Thyroid gland (tissue), 4 donors: ENCODE data around the gene IMPDH1. TPM values are rescaled to one million over a fixed set of nuclear protein-coding genes. Genes with fewer than 3 reads are reported as not detected.

ENCODE experiments used
- DNase-seq, 2 donors: peaks; one replicate each; pipeline ENCODE4 v3.0.0-alpha.2; 2019
- H3K27ac ChIP-seq, 3 donors: fragments of 200-600 bp; sonication (generic); 1 replicate in 2 of 3; 2 replicates in 1 of 3; pipeline ENCODE4 v1.5.1; 2016 to 2019; ENCODE audit warnings: mild to moderate bottlenecking in 1 of 3, moderate library complexity in 1 of 3
- H3K27me3 ChIP-seq: fragments of 200-600 bp; sonication (generic); one replicate; pipeline ENCODE4 v1.5.1; 2019
- H3K36me3 ChIP-seq, 2 donors: fragments of 200-600 bp; sonication (generic); one replicate each; pipeline ENCODE4 v1.5.1; 2016 to 2019
- H3K4me1 ChIP-seq, 2 donors: fragments of 200-600 bp; sonication (generic); one replicate each; pipeline ENCODE4 v1.5.1; 2017 to 2019
- H3K4me3 ChIP-seq, 3 donors: fragments of 200-600 bp; sonication (generic); replicated peaks in 1 of 3; 1 replicate in 2 of 3; 2 replicates in 1 of 3; pipeline ENCODE4 v1.5.1; 2016; ENCODE audit warnings: mild to moderate bottlenecking in 1 of 3
- H3K9me3 ChIP-seq: fragments of 200-600 bp; sonication (generic); one replicate; pipeline ENCODE4 v1.5.1; 2017
- CTCF ChIP-seq, 6 experiments: fragments of 200-600 bp in 3 of 6; fragments of 450-650 bp in 3 of 6; sonication (generic) in 3 of 6; IDR thresholded peaks; one replicate each; pipeline ENCODE4 v1.5.1; 2016 to 2019; ENCODE audit warnings: antibody characterized with exemption in 6 of 6, mild to moderate bottlenecking in 2 of 6, inconsistent platforms in 1 of 6, moderate library complexity in 1 of 6
- POLR2A ChIP-seq, 2 donors: fragments of 450-650 bp; IDR thresholded peaks; one replicate each; pipeline ENCODE4 v1.6.1; 2017; ENCODE audit warnings: antibody characterized with exemption in 2 of 2, mild to moderate bottlenecking in 2 of 2, moderate library complexity in 1 of 2
- WGBS, 2 donors: methylation state at CpG; one replicate each; pipeline ENCODE4 v1.1.5; 2017; 5-methylcytosine and 5-hydroxymethylcytosine counted together
- intact Hi-C: fragments of 100-400 bp; cut with DNase I; formaldehyde crosslinking; loops from one replicate; pipeline ENCODE4 v1.15.1; 2023
- total RNA-seq, 4 donors: library from RNA; depleted of rRNA; stranded (reverse); fragments of >200 nt; gene quantifications; one replicate each; pipeline ENCODE4 v1.2.3, GENCODE V29; 2016

Gene IMPDH1
- total RNA-seq, 4 donors from 2014 or later: 12.3 to 37.9 (median 22.9) TPM

- no peak overlapping the region for H3K27ac ChIP-seq
- no peaks in the 10 kb centered on the region for H3K27me3 ChIP-seq
- H3K4me3 ChIP-seq: no peak overlapping the region
- 94% methylated on average over 5 to 9 of the region's 11 CpGs for WGBS, 2 donors
- no peak for DNase-seq
- TF ChIP-seq POLR2A (IDR thresholded peaks at IDR 0.05) (no peak), CTCF (IDR thresholded peaks at IDR 0.05) (no peak)
- peaks cover 26 to 32% of the 10 kb centered on the region in 2 donors for H3K36me3 ChIP-seq
- no peaks in the 10 kb centered on the region for H3K4me1 ChIP-seq
- intact Hi-C loops: no loop called here
- H3K9me3 ChIP-seq: no peaks in the 10 kb centered on the region
Observed at GRCh38 chr7:128396357-128396756, 13.4 kb downstream of the IMPDH1 start.

DNA sequence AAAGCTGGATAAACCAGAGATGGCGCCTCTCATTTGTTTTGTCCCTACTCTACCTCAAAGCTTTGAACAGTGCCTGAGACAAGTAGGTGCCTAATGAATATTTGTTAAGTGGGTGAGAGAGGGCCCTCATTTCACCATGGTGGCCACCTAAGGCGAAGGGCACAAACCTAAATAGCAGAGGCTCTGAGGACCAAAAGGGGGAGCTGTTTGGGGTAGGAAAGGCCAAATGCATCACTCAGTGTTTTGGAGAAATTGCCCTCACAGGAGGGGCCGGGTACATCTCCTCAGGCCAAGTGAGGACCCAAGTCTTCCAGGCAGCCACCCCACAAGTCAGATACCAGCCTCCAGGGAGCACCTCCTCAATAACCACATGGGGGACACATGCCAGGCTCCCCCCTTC, 14.0 kb downstream of the IMPDH1 start:
- 96 to 98% methylated on average over 3 of the region's 3 CpGs for WGBS, 2 donors
- no peak for TF ChIP-seq POLR2A (IDR thresholded peaks at IDR 0.05)
- no peak for TF ChIP-seq CTCF (IDR thresholded peaks at IDR 0.05)
- peaks cover 26 to 31% of the 10 kb centered on the region in 2 donors for H3K36me3 ChIP-seq

DNA sequence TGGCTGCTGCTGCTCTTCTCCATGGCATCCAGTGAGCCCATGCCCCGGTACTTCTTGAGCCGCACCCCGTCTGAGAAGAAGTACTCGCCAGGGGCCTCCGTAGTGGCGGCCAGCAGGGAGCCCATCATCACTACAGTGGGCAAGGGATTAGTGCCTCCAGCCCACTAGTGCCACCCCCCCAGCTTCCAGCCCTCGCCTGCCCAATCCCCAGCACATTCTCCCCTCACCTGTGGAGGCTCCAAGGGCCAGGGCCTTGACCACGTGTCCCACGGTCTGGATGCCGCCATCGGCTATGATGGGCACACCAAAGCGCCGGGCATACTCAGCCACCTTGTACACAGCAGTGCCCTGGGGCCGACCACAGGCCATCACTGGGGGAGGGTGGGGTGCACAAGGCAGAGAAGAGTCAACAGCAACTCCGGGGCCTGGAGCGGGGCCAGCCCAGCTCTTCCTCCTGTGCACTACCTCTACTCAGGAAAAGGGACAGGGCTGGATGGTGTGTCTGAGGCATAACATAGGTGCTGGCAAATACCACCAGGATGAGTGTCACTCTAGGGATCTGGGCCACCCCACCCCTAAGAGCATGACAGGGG, 14.8 kb downstream of the IMPDH1 start:
- DNase-seq: no peak
- TF ChIP-seq POLR2A (IDR thresholded peaks at IDR 0.05) (no peak), CTCF (IDR thresholded peaks at IDR 0.05) (no peak)
- Histone ChIP-seq H3K27ac (no peak overlapping the region), H3K36me3 (peaks cover 25 to 26% of the 10 kb centered on the region in 2 donors), H3K4me3 (no peak overlapping the region), H3K27me3 (no peaks in the 10 kb centered on the region), H3K9me3 (no peaks in the 10 kb centered on the region), H3K4me1 (no peaks in the 10 kb centered on the region)
- intact Hi-C loops: loop anchor here (2.0 kb wide), 1 partner anchor 28 kb away; no protein-coding TSS in a partner anchor
- WGBS, 2 donors: 88 to 91% methylated on average over 13 to 14 of the region's 16 CpGs

More for the DNA sequence above, 14.0 kb downstream of the IMPDH1 start:
- no peaks in the 10 kb centered on the region for H3K4me1 ChIP-seq
- no peak for DNase-seq
- intact Hi-C loops: loop anchor here (2.0 kb wide), 1 partner anchor 27 kb away; no protein-coding TSS in a partner anchor
- H3K9me3 ChIP-seq: no peaks in the 10 kb centered on the region
- no peak overlapping the region for H3K27ac ChIP-seq
- no peak overlapping the region for H3K4me3 ChIP-seq
- H3K27me3 ChIP-seq: no peaks in the 10 kb centered on the region

- WGBS, 2 donors: 90 to 100% methylated on average over 7 to 18 of the region's 23 CpGs
- Histone ChIP-seq H3K36me3 (peaks cover 21 to 26% of the 10 kb centered on the region in 2 donors), H3K9me3 (no peaks in the 10 kb centered on the region), H3K4me3 (no peak overlapping the region), H3K4me1 (no peaks in the 10 kb centered on the region), H3K27me3 (no peaks in the 10 kb centered on the region), H3K27ac (no peak overlapping the region)
- no peak for DNase-seq
- no peak for TF ChIP-seq CTCF (IDR thresholded peaks at IDR 0.05)
- intact Hi-C loops: loop anchor here (2.0 kb wide), 1 partner anchor 29 kb away; no protein-coding TSS in a partner anchor
Observed at GRCh38 chr7:128393526-128394330, 16.1 kb downstream of the IMPDH1 start.
